ENCODE results near the gene ZKSCAN8. TPM values are rescaled to one million over a fixed set of nuclear protein-coding genes. Genes with fewer than 3 reads are reported as not detected.

ZKSCAN8 gene
- polyA plus RNA-seq, 3 donors, result 0.49 to 7.9 (median 0.71) TPM

- no peaks in the 10 kb centered on the region for H3K9me3 ChIP-seq (replicated peaks in 1 of 2; ENCODE audit: control insufficient read depth in 1 of 2, insufficient read depth in 1 of 2, low read length in 2 of 2)
- Mint-ChIP-seq H3K36me3 (peaks cover 9 to 13% of the 10 kb centered on the region in 2 donors), H3K27ac (peak overlapping the region in 3 of 7 donors; percentile 11 to 70 (median 20)), H3K4me3 (peak overlapping the region; percentile 67 to 79), H3K27me3 (ENCODE audit: low read depth in 3 of 3) (peaks cover 0 to 6% (median 2%) of the 10 kb centered on the region in 3 donors), H3K9me3 (no peaks in the 10 kb centered on the region), H3K4me1 (peaks cover 55% of the 10 kb centered on the region)
- intact Hi-C loops (cut with micrococcal nuclease), result loop anchor here (5.0 to 10.0 kb wide), 6 partner anchors 58 to 665 kb away; partner anchors contain the start of genes NKAPL (in 2 of the 2), ZKSCAN4 (in 2 of the 2), ZNF165 (in 1 of the 2) and ZNF184 (in 1 of the 2)
- H3K4me1 ChIP-seq (ENCODE audit: control insufficient read depth in 1 of 2, insufficient read depth in 2 of 2, low read length in 2 of 2), result peaks cover 33 to 51% of the 10 kb centered on the region in 2 donors
- no peaks in the 10 kb centered on the region for H4K20me1 ChIP-seq (ENCODE audit: insufficient read depth, low read length)
- no peak for DNase-seq
- H3K79me2 ChIP-seq (ENCODE audit: insufficient read depth, low read length), result peaks cover 58% of the 10 kb centered on the region
- peak overlapping the region; percentile 35 to 67 (median 43) for H3K4me3 ChIP-seq (replicated peaks in 1 of 3; ENCODE audit: low read depth in 2 of 3, low read length in 3 of 3)
- TF ChIP-seq CTCF (IDR thresholded peaks at IDR 0.05), result no peak
- H3K36me3 ChIP-seq (replicated peaks in 1 of 2; ENCODE audit: control insufficient read depth in 1 of 2, insufficient read depth in 2 of 2, low read length in 2 of 2), result peaks cover 0 to 6% of the 10 kb centered on the region in 2 donors
- H3K27ac ChIP-seq (ENCODE audit: low read depth in 1 of 2, low read length in 2 of 2), result no peak overlapping the region
- H3K4me2 ChIP-seq (replicated peaks; ENCODE audit: extremely low read depth, low read length, poor library complexity, severe bottlenecking), result peak overlapping the region; percentile 39
- H3K9ac ChIP-seq (ENCODE audit: insufficient read depth, low read length, poor library complexity, severe bottlenecking), result no peak overlapping the region
- H2AFZ ChIP-seq (ENCODE audit: insufficient read depth, low read depth, low read length, poor library complexity, severe bottlenecking), result peak overlapping the region; percentile 52
- WGBS (ENCODE audit: insufficient coverage), result 32% methylated on average over 4 of the region's 9 CpGs
- no peaks in the 10 kb centered on the region for H3K27me3 ChIP-seq (ENCODE audit: control insufficient read depth in 2 of 2, insufficient read depth in 2 of 2, low read length in 2 of 2)
Observed at GRCh38 chr6:28139860-28140543, 1.7 kb upstream of the ZKSCAN8 start.

- no peaks in the 10 kb centered on the region for H4K20me1 ChIP-seq (ENCODE audit: insufficient read depth, low read length)
- no peak for DNase-seq
- no peak for TF ChIP-seq CTCF (IDR thresholded peaks at IDR 0.05)
- H3K27ac ChIP-seq (ENCODE audit: low read depth in 1 of 2, low read length in 2 of 2), result no peak overlapping the region
- Mint-ChIP-seq H3K4me3 (peak overlapping the region; percentile 67 to 79), H3K36me3 (peaks cover 15 to 19% of the 10 kb centered on the region in 2 donors), H3K4me1 (peaks cover 51% of the 10 kb centered on the region), H3K27ac (peak overlapping the region in 2 of 7 donors; percentile 11 to 70), H3K27me3 (ENCODE audit: low read depth in 3 of 3) (peaks cover 0 to 6% (median 2%) of the 10 kb centered on the region in 3 donors), H3K9me3 (no peaks in the 10 kb centered on the region)
- peak overlapping the region; percentile 35 to 67 (median 43) for H3K4me3 ChIP-seq (replicated peaks in 1 of 3; ENCODE audit: low read depth in 2 of 3, low read length in 3 of 3)
- H3K79me2 ChIP-seq (ENCODE audit: insufficient read depth, low read length), result peaks cover 55% of the 10 kb centered on the region
- no peaks in the 10 kb centered on the region for H3K9me3 ChIP-seq (replicated peaks in 1 of 2; ENCODE audit: control insufficient read depth in 1 of 2, insufficient read depth in 1 of 2, low read length in 2 of 2)
- peak overlapping the region; percentile 52 for H2AFZ ChIP-seq (ENCODE audit: insufficient read depth, low read depth, low read length, poor library complexity, severe bottlenecking)
- intact Hi-C loops (cut with micrococcal nuclease), result loop anchor here (5.0 to 10.0 kb wide), 3 partner anchors 74 to 214 kb away; no protein-coding TSS in a partner anchor
- 100% methylated on average over 1 of the region's 5 CpGs for WGBS (ENCODE audit: insufficient coverage)
- peaks cover 6 to 12% of the 10 kb centered on the region in 2 donors for H3K36me3 ChIP-seq (replicated peaks in 1 of 2; ENCODE audit: control insufficient read depth in 1 of 2, insufficient read depth in 2 of 2, low read length in 2 of 2)
- H3K4me2 ChIP-seq (replicated peaks; ENCODE audit: extremely low read depth, low read length, poor library complexity, severe bottlenecking), result peak overlapping the region; percentile 39
- H3K9ac ChIP-seq (ENCODE audit: insufficient read depth, low read length, poor library complexity, severe bottlenecking), result no peak overlapping the region
- H3K4me1 ChIP-seq (ENCODE audit: control insufficient read depth in 1 of 2, insufficient read depth in 2 of 2, low read length in 2 of 2), result peaks cover 30 to 47% of the 10 kb centered on the region in 2 donors
- no peaks in the 10 kb centered on the region for H3K27me3 ChIP-seq (ENCODE audit: control insufficient read depth in 2 of 2, insufficient read depth in 2 of 2, low read length in 2 of 2)
Observed at GRCh38 chr6:28140616-28141015, 1.1 kb upstream of the ZKSCAN8 start.

All from CD14-positive monocyte (primary cell).